Endodermal cell (in vitro differentiated cells): ENCODE measurements around the gene MRPS15. TPM values are rescaled to one million over a fixed set of nuclear protein-coding genes. Genes with fewer than 3 reads are reported as not detected.

Experiments used
- DNase-seq: peaks from one replicate; pipeline ENCODE4 v3.0.0-alpha.2; 2017
- H3K27ac ChIP-seq: 2 replicates; pipeline ENCODE4 v1.5.1; 2013; ENCODE audit warnings: mild to moderate bottlenecking, low read depth, low read length, moderate library complexity
- H3K27me3 ChIP-seq: 2 replicates; pipeline ENCODE4 v1.6.1; 2013; ENCODE audit warnings: mild to moderate bottlenecking, low read length, moderate library complexity; ENCODE audit not compliant: insufficient read depth, control insufficient read depth, poor library complexity, severe bottlenecking
- H3K36me3 ChIP-seq: 2 replicates; pipeline ENCODE4 v1.7.0; 2013; ENCODE audit warnings: mild to moderate bottlenecking, low read length, moderate library complexity; ENCODE audit not compliant: control insufficient read depth, insufficient read depth
- H3K4me1 ChIP-seq: one replicate; pipeline ENCODE4 v1.7.0; 2013; ENCODE audit warnings: low read length; ENCODE audit not compliant: control insufficient read depth, insufficient read depth
- H3K4me3 ChIP-seq: 2 replicates; pipeline ENCODE4 v1.5.1; 2013; ENCODE audit warnings: mild to moderate bottlenecking, low read length, moderate library complexity
- H3K9ac ChIP-seq: 2 replicates; pipeline ENCODE4 v1.6.1; 2013; ENCODE audit warnings: mild to moderate bottlenecking, low read length, moderate library complexity; ENCODE audit not compliant: poor library complexity, severe bottlenecking; ENCODE audit errors: extremely low read depth
- H3K9me3 ChIP-seq: 2 replicates; pipeline ENCODE4 v1.6.1; 2013; ENCODE audit warnings: mild to moderate bottlenecking, low read length, moderate library complexity; ENCODE audit not compliant: control insufficient read depth
- H3K27ac Mint-ChIP-seq: 2 replicates; pipeline ENCODE4 v1.8.0; 2020; ENCODE audit warnings: mixed read lengths
- H3K27me3 Mint-ChIP-seq: 2 replicates; pipeline ENCODE4 v1.8.0; 2021; ENCODE audit warnings: mild to moderate bottlenecking, mixed read lengths; ENCODE audit not compliant: insufficient read depth
- H3K36me3 Mint-ChIP-seq: 2 replicates; pipeline ENCODE4 v1.8.0; 2020; ENCODE audit warnings: low read depth, mixed read lengths
- H3K4me1 Mint-ChIP-seq: 2 replicates; pipeline ENCODE4 v1.8.0; 2020; ENCODE audit warnings: mixed read lengths
- H3K4me3 Mint-ChIP-seq: 2 replicates; pipeline ENCODE4 v1.8.0; 2020; ENCODE audit warnings: mild to moderate bottlenecking, moderate library complexity, mixed read lengths
- H3K9me3 Mint-ChIP-seq: 2 replicates; pipeline ENCODE4 v1.8.0; 2020; ENCODE audit warnings: mild to moderate bottlenecking, mixed read lengths
- CTCF ChIP-seq: fragments of 200-600 bp; sonication (generic); conservative IDR thresholded peaks from 2 replicates; pipeline ENCODE4 v1.5.0; 2021; ENCODE audit warnings: antibody characterized with exemption, mild to moderate bottlenecking
- WGBS, 2 experiments: methylation state at CpG; one replicate each; pipeline versions ENCODE4 v1.1.5 to v1.1.7; 2013; ENCODE audit warnings: missing lambda C conversion rate in 2 of 2, mixed read lengths in 1 of 2; ENCODE audit not compliant: insufficient coverage in 1 of 2, insufficient read length in 1 of 2; 5-methylcytosine and 5-hydroxymethylcytosine counted together
- total RNA-seq, 2 donors: library from RNA; stranded (reverse); fragmentation: NEBNext Ultra II Directional in 1 of 2; extraction: Animal tissue kit (Norgen Biotek cat#: 25700) in 1 of 2; gene quantifications; 2 replicates in 1 of 2; 3 replicates in 1 of 2; pipeline ENCODE4 v1.2.1, GENCODE V29; 2021

MRPS15 gene
- total RNA-seq, 2 donors from 2014 or later = 107 to 111 TPM

- Histone ChIP-seq H3K9ac (no peak overlapping the region), H3K4me1 (peaks cover 7% of the 10 kb centered on the region), H3K36me3 (peaks cover 5% of the 10 kb centered on the region), H3K27ac (no peak overlapping the region), H3K9me3 (no peaks in the 10 kb centered on the region), H3K27me3 (peaks cover 13% of the 10 kb centered on the region), H3K4me3 (no peak overlapping the region)
- Mint-ChIP-seq H3K4me1 (peaks cover 23% of the 10 kb centered on the region), H3K9me3 (no peaks in the 10 kb centered on the region), H3K27me3 (peaks cover 48% of the 10 kb centered on the region), H3K36me3 (peaks cover 6% of the 10 kb centered on the region), H3K4me3 (no peak overlapping the region), H3K27ac (no peak overlapping the region)
- no peak for TF ChIP-seq CTCF
- WGBS, 2 experiments = 92 to 100% methylated on average over 2 to 4 of the region's 4 CpGs
- no peak for DNase-seq
Measured at GRCh38 chr1:36467027-36467410, 2.8 kb upstream of the MRPS15 start.

- Mint-ChIP-seq H3K27ac (no peak overlapping the region), H3K36me3 (peaks cover 11% of the 10 kb centered on the region), H3K27me3 (peaks cover 48% of the 10 kb centered on the region), H3K9me3 (no peaks in the 10 kb centered on the region), H3K4me1 (peaks cover 19% of the 10 kb centered on the region), H3K4me3 (no peak overlapping the region)
- peaks cover 10% of the 10 kb centered on the region for H3K36me3 ChIP-seq
- TF ChIP-seq CTCF = no peak
- 89 to 91% methylated on average over 7 to 12 of the region's 12 CpGs for WGBS, 2 experiments
- H3K4me1 ChIP-seq = peaks cover 7% of the 10 kb centered on the region
- no peak overlapping the region for H3K4me3 ChIP-seq
- no peak overlapping the region for H3K27ac ChIP-seq
- peaks cover 13% of the 10 kb centered on the region for H3K27me3 ChIP-seq
- H3K9me3 ChIP-seq = no peaks in the 10 kb centered on the region
- H3K9ac ChIP-seq = no peak overlapping the region
- no peak for DNase-seq
Measured at GRCh38 chr1:36466370-36467026, 2.3 kb upstream of the MRPS15 start.

GRCh38 chr1:36465731-36466369 lies 1.7 kb upstream of the MRPS15 start:
- H3K9ac ChIP-seq = no peak overlapping the region
- H3K36me3 ChIP-seq = peaks cover 17% of the 10 kb centered on the region
- H3K27me3 ChIP-seq = peaks cover 13% of the 10 kb centered on the region
- H3K9me3 ChIP-seq = no peaks in the 10 kb centered on the region
- H3K4me3 ChIP-seq = peak overlapping the region; percentile 85
- H3K27ac Mint-ChIP-seq = no peak overlapping the region
- TF ChIP-seq CTCF = no peak
- peaks cover 48% of the 10 kb centered on the region for H3K27me3 Mint-ChIP-seq
- H3K27ac ChIP-seq = no peak overlapping the region
- DNase-seq = no peak
- no peaks in the 10 kb centered on the region for H3K9me3 Mint-ChIP-seq
- 20 to 49% methylated on average over 1 to 4 of the region's 4 CpGs for WGBS, 2 experiments
- H3K4me1 ChIP-seq = peaks cover 7% of the 10 kb centered on the region
- peaks cover 17% of the 10 kb centered on the region for H3K36me3 Mint-ChIP-seq
- peaks cover 19% of the 10 kb centered on the region for H3K4me1 Mint-ChIP-seq
- no peak overlapping the region for H3K4me3 Mint-ChIP-seq
